Keratinocyte (primary cell): ENCODE results near the gene CSGALNACT2. TPM values are rescaled to one million over a fixed set of nuclear protein-coding genes. Genes with fewer than 3 reads are reported as not detected.

Source experiments
- DNase-seq: peaks from one replicate; pipeline ENCODE4 v3.0.0-alpha.2; 2011; ENCODE audit warnings: low read depth, missing footprints, low spot score
- FAIRE-seq: peaks from 2 replicates; lab custom pipeline; 2011; peaks lifted over from hg19 to GRCh38; lab: Jason Lieb, UNC
- H2AFZ ChIP-seq: 2 replicates; pipeline ENCODE4 v1.6.0; 2012; ENCODE audit warnings: low read length, control low read depth, inconsistent platforms; ENCODE audit not compliant: control insufficient read depth
- H3K27ac ChIP-seq: 2 replicates; pipeline ENCODE4 v1.5.1; 2011; ENCODE audit warnings: low read length; ENCODE audit not compliant: control insufficient read depth, insufficient read depth
- H3K27me3 ChIP-seq: 3 replicates; pipeline ENCODE4 v1.6.0; 2011; ENCODE audit warnings: low read length; ENCODE audit not compliant: control insufficient read depth, insufficient read depth; ENCODE audit errors: extremely low read depth
- H3K36me3 ChIP-seq, 2 experiments: 2 replicates in 1 of 2; 3 replicates in 1 of 2; pipeline ENCODE4 v1.5.1; 2011; ENCODE audit warnings: low read length in 2 of 2, mild to moderate bottlenecking in 1 of 2; ENCODE audit not compliant: control insufficient read depth in 2 of 2, insufficient read depth in 2 of 2; ENCODE audit errors: extremely low read depth in 1 of 2
- H3K4me1 ChIP-seq: 3 replicates; pipeline ENCODE4 v1.5.1; 2011; ENCODE audit warnings: low read length; ENCODE audit not compliant: control insufficient read depth, insufficient read depth; ENCODE audit errors: extremely low read depth
- H3K4me2 ChIP-seq: 3 replicates; pipeline ENCODE4 v1.6.0; 2011; ENCODE audit warnings: low read depth, low read length; ENCODE audit not compliant: control insufficient read depth, insufficient read depth; ENCODE audit errors: extremely low read depth
- H3K4me3 ChIP-seq, 3 experiments: fragments of 200-600 bp in 1 of 3; sonication (generic) in 1 of 3; 2 replicates in 2 of 3; 3 replicates in 1 of 3; pipeline ENCODE4 v1.5.1; 2011 to 2016; ENCODE audit warnings: low read length in 3 of 3, mild to moderate bottlenecking in 3 of 3, control low read depth in 2 of 3, inconsistent platforms in 1 of 3, low read depth in 1 of 3, mixed read lengths in 1 of 3, mixed run types in 1 of 3, moderate library complexity in 1 of 3; ENCODE audit not compliant: control insufficient read depth in 2 of 3, insufficient read depth in 2 of 3; ENCODE audit errors: extremely low read depth in 1 of 3
- H3K79me2 ChIP-seq: 2 replicates; pipeline ENCODE4 v1.6.0; 2012; ENCODE audit warnings: low read length; ENCODE audit not compliant: control insufficient read depth, insufficient read depth
- H3K9ac ChIP-seq: 3 replicates; pipeline ENCODE4 v1.6.0; 2011; ENCODE audit warnings: low read length; ENCODE audit not compliant: control insufficient read depth, insufficient read depth; ENCODE audit errors: extremely low read depth
- H3K9me1 ChIP-seq: 3 replicates; pipeline ENCODE4 v1.6.0; 2011; ENCODE audit warnings: low read length; ENCODE audit not compliant: control insufficient read depth, insufficient read depth; ENCODE audit errors: extremely low read depth
- H3K9me3 ChIP-seq: 2 replicates; pipeline ENCODE4 v1.5.1; 2012; ENCODE audit warnings: low read depth, low read length; ENCODE audit not compliant: control insufficient read depth
- H4K20me1 ChIP-seq: 3 replicates; pipeline ENCODE4 v1.6.0; 2011; ENCODE audit warnings: low read length; ENCODE audit not compliant: control insufficient read depth, insufficient read depth; ENCODE audit errors: extremely low read depth
- CTCF ChIP-seq, 3 experiments: IDR thresholded peaks in 1 of 3; conservative IDR thresholded peaks in 1 of 3; optimal IDR thresholded peaks in 1 of 3; 2 replicates in 2 of 3; 3 replicates in 1 of 3; pipeline versions ENCODE3 to v1.5.1; 2011; ENCODE audit warnings: low read length in 3 of 3, mild to moderate bottlenecking in 3 of 3, moderate library complexity in 2 of 3, control low read depth in 1 of 3, inconsistent platforms in 1 of 3; ENCODE audit not compliant: insufficient read depth in 2 of 3; ENCODE audit errors: extremely low read depth in 1 of 3
- EZH2 ChIP-seq: IDR thresholded peaks from one replicate; pipeline ENCODE4 v1.6.1; 2012; ENCODE audit warnings: inconsistent platforms, mild to moderate bottlenecking, low read length, moderate library complexity
- dilution Hi-C: fragments of 300-500 bp; cut with MboI; formaldehyde crosslinking; loops from one replicate; pipeline ENCODE4 v1.7.0; 2020; ENCODE audit warnings: low sequenced_read_pairs; ENCODE audit not compliant: extremely low pct_ligation_motif_present
- polyA minus RNA-seq, 3 experiments: library from RNA; depleted of rRNA, polyadenylated mRNA; stranded (reverse); fragments of >200 nt; gene quantifications; 1 replicate in 1 of 3; 2 replicates in 1 of 3; 3 replicates in 1 of 3; pipeline ENCODE4 v1.2.3, GENCODE V29; 2011
- polyA plus RNA-seq, 5 experiments: library from polyadenylated mRNA; depleted of rRNA in 3 of 5; stranded (reverse) in 3 of 5; stranded (forward) in 1 of 5; unstranded in 1 of 5; fragments of >200 nt; gene quantifications; 1 replicate in 1 of 5; 2 replicates in 3 of 5; 3 replicates in 1 of 5; pipeline versions ENCODE4 v1.2.1 to v1.2.3, GENCODE V29; 2011 to 2012; ENCODE audit warnings: missing spikeins in 2 of 5, low read depth in 1 of 5, low replicate concordance in 1 of 5

CSGALNACT2 gene, protein sequence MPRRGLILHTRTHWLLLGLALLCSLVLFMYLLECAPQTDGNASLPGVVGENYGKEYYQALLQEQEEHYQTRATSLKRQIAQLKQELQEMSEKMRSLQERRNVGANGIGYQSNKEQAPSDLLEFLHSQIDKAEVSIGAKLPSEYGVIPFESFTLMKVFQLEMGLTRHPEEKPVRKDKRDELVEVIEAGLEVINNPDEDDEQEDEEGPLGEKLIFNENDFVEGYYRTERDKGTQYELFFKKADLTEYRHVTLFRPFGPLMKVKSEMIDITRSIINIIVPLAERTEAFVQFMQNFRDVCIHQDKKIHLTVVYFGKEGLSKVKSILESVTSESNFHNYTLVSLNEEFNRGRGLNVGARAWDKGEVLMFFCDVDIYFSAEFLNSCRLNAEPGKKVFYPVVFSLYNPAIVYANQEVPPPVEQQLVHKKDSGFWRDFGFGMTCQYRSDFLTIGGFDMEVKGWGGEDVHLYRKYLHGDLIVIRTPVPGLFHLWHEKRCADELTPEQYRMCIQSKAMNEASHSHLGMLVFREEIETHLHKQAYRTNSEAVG
- polyA plus RNA-seq (12.0 to 19.7 TPM (median 16.2 TPM) in 3 replicates), polyA minus RNA-seq (5.7 to 13.6 TPM (median 7.1 TPM) in 3 replicates)
- 15.8 TPM for polyA plus RNA-seq (2011; ENCODE audit: low read depth)
- polyA plus RNA-seq (2011; cell fraction: cytosol; rRNA removed) = 11.3 and 17.7 TPM in 2 replicates
- polyA plus RNA-seq (2011; cell fraction: nucleus; rRNA removed) = 23.4 and 30.8 TPM in 2 replicates
- 10.6 and 12.4 TPM in 2 replicates for polyA plus RNA-seq (2012; ENCODE audit: low replicate concordance)
- polyA minus RNA-seq (2011; cell fraction: cytosol; rRNA and poly(A)+ RNA removed) = 10.2 TPM
- polyA minus RNA-seq (2011; cell fraction: nucleus; rRNA and poly(A)+ RNA removed) = 7.7 and 17.0 TPM in 2 replicates

DNA sequence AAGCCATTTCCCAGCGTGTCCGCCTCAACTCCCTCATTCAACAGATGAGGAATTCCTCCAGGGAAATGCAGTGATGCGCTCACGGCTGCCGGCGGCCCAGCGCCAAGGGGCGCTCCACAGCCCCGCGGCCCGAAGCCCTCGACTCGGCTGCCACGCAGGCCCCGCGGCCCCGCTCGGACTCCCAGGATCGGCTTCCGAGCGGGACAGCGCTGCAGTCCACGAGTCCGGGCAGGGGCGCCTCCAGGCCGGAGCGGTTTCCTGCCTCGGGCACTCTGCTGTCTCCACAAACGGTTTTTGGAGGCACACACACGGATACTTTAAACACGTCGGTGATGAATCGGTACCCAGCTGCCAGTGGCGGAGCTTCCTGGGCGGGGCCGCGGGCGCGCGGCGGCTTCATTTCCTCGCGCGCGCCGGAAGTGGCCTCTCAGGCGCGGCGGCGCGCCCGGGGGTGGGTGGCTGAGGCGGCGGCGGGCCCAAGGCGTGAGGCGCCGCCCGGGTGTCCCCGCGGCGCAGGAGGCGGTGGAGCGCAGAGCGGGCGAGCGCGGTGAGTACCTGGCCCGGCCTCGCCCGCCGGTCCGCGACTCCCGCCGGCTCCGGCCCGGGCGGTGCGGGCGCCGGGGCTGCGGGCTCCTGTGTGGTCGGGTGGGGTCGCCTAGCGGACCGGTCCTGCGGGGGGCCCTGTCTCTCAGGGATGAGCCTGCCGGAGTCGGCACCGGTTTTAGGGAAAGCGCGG, at the start of gene CSGALNACT2:
TSS of gene CSGALNACT2 (plus strand) at position 425 of the 736 bp plus-strand sequence. CDS start 16,705 bp downstream, outside the sequence.
- Histone ChIP-seq H3K4me1 (peaks cover 13% of the 10 kb centered on the region), H3K27me3 (no peaks in the 10 kb centered on the region), H3K27ac (peak within 1 kb of the TSS; percentile 72), H3K79me2 (peaks cover 45% of the 10 kb centered on the region), H3K9ac (peak within 1 kb of the TSS; percentile 83), H3K4me3 (peak within 1 kb of the TSS; percentile 81 to 83 (median 81)), H3K9me1 (no peaks in the 10 kb centered on the region), H3K9me3 (no peaks in the 10 kb centered on the region), H3K36me3 (no peaks in the 10 kb centered on the region), H4K20me1 (no peaks in the 10 kb centered on the region), H2AFZ (peak within 1 kb of the TSS; percentile 68), H3K4me2 (peak within 1 kb of the TSS; percentile 91)
- no peak for FAIRE-seq
- TF ChIP-seq CTCF (optimal IDR thresholded peaks at IDR 0.05 in 1 of 3, IDR thresholded peaks at IDR 0.05 in 1 of 3, conservative IDR thresholded peaks at IDR 0.05 in 1 of 3; ENCODE audit: extremely low read depth in 1 of 3, insufficient read depth in 2 of 3, low read length in 3 of 3) (no peak), EZH2 (no peak)
- dilution Hi-C loops = no loop called here
- peak; percentile 33 for DNase-seq

DNA sequence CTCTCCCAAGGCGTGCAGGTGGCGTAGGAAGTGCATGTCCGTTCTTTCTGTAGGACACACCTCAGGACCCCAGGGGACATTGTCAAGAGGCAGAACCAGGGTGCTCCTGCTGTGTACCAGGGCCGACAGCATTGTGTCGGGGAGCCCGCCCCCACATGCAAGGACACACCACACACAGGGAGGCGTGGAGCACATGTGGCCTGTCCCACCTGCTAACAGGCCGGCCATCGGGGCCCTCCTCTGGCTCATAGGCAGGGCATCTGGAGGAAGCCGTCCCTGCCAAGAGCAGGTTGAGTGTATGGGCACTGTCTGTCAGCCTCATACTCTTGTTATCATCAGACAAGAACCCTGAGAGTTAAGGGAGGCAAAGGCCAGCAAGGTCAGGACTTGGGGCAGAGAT, 48.7 kb upstream of the CSGALNACT2 start:
- no peak overlapping the region for H3K4me3 ChIP-seq
- H3K4me1 ChIP-seq = no peaks in the 10 kb centered on the region
- no peak overlapping the region for H3K9ac ChIP-seq
- no peaks in the 10 kb centered on the region for H4K20me1 ChIP-seq
- H3K79me2 ChIP-seq = no peaks in the 10 kb centered on the region
- H3K9me1 ChIP-seq = no peaks in the 10 kb centered on the region
- H2AFZ ChIP-seq = no peak overlapping the region
- peaks cover 1% of the 10 kb centered on the region for H3K27me3 ChIP-seq
- dilution Hi-C loops = no loop called here
- DNase-seq = no peak
- no peaks in the 10 kb centered on the region for H3K9me3 ChIP-seq
- no peak overlapping the region for H3K27ac ChIP-seq
- no peak overlapping the region for H3K4me2 ChIP-seq
- no peaks in the 10 kb centered on the region for H3K36me3 ChIP-seq
- TF ChIP-seq CTCF (optimal IDR thresholded peaks at IDR 0.05 in 1 of 3, IDR thresholded peaks at IDR 0.05 in 1 of 3, conservative IDR thresholded peaks at IDR 0.05 in 1 of 3; ENCODE audit: extremely low read depth in 1 of 3, insufficient read depth in 2 of 3, low read length in 3 of 3) (no peak), EZH2 (no peak)
- FAIRE-seq = no peak
